ENCODE measurements around the gene TMEM267.

- TF ChIP-seq EZH2 (IDR thresholded peaks at IDR 0.05) (no peak), POLR2AphosphoS5 (IDR thresholded peaks at IDR 0.05; ENCODE audit: borderline replicate concordance, low read depth, low read length) (no peak)
Measured at GRCh38 chr5:43412644-43413043, 71.0 kb downstream of the TMEM267 start.
